Skin of body (tissue), 2 donors: ENCODE data around the gene KCNJ9. TPM values are rescaled to one million over a fixed set of nuclear protein-coding genes. Genes with fewer than 3 reads are reported as not detected.
"Not testable (repeated sequence)": the region's sequence is repeated elsewhere in the genome, so short reads cannot be mapped to it uniquely, and the experiment has no call there.

Experiments
- DNase-seq: peaks from one replicate; lab custom pipeline; 2025; lab: John Stamatoyannopoulos, UW
- total RNA-seq: library from RNA; depleted of rRNA; stranded (reverse); fragments of >200 nt; gene quantifications from one replicate; pipeline ENCODE4 v1.2.3, GENCODE V29; 2014

KCNJ9 gene
- total RNA-seq, 1 donor from 2014 or later = not detected

DNA sequence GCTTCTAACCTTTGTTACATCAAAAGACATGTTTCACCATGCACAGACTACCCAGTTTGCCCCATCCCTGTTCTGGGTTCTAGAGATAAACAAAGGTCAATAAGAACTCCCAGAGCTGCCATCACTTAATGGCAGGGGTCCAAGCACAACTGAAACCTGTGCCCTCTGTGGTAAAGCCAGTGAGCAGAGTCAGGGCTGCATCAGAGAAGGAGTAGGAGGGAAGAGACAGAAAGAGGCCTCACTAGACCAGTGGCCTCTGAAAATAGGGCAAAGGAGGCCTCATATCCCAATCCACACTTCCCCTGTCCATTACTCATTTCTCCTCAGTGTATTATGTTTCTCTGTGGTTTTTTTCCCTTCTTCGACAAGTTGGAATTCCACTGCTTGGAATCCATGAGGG lies 44.4 kb downstream of the KCNJ9 start:
- no peak for DNase-seq

DNA sequence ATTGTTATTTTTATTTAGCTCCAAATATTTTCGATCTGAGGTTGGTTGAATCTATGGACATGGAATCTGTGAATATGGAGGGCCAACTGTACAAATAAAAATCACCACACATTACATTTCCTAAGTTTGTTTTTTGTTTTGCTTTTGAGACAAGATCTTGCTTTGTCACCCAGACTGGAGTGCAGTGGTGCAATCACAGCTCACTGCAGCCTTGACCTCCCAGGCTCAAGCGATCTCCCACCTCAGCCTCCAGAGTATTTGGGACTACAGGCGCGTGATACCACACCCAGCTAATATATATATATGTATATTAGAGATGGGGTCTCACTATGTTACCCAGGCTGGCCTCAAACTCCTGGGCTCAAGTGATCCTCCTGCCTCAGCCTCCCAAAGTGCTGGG lies 45.0 kb downstream of the KCNJ9 start:
- DNase-seq = not testable (repeated sequence)

DNA sequence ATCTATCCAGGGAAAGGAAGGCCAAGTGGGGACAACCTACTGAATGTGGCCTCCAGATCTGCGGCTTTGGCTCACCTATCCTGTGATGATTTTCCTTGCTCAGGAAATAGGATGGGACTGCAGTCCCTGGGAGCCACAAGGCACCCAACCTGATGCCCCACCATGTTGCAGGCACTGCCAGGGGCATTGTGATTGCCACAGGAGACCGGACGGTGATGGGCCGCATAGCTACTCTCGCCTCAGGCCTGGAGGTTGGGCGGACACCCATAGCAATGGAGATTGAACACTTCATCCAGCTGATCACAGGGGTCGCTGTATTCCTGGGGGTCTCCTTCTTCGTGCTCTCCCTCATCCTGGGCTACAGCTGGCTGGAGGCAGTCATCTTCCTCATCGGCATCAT lies 46.0 kb downstream of the KCNJ9 start:
- no peak for DNase-seq

DNA sequence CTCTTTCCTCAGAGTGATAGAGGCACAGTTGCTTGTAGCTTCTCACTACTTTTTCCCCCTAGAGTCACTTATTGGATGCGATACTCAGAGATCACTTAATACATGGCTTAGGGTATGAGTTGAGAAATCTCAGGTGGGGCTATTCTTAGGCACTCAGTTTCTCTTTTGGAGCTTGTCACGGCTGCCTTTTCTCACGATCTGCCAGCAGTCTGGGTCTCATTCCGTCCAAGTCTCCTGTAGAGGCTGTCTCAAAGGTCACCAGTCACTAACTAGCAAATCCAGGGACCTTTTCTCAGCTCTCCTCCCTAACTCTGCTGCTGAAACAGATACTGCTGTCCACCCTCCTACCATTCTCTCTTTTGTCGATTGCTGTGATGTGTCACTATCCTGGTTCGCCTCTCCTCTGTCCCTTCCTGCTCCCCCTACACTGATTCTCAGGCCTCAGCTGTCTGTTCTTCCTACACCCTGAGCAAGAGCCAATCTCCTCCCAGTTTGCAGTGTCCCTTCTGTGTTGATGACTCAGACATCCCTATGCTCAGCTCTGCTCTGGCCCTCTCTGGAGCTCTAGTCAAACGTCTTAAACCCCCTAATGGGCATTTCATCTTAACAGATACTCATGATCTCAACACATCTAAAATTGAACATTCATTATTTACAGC lies 46.7 kb downstream of the KCNJ9 start:
- DNase-seq = no peak

DNA sequence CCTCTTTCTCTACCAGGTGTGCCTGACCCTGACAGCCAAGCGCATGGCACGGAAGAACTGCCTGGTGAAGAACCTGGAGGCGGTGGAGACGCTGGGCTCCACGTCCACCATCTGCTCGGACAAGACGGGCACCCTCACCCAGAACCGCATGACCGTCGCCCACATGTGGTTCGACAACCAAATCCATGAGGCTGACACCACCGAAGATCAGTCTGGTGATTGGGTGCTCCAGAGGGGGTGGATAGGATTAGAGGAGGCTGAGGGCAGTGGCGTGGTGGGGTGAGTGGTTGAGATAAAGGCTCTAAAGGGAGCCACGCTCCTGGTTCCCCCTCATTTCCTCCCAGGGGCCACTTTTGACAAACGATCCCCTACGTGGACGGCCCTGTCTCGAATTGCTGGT lies 47.3 kb downstream of the KCNJ9 start:
- no peak for DNase-seq

DNA sequence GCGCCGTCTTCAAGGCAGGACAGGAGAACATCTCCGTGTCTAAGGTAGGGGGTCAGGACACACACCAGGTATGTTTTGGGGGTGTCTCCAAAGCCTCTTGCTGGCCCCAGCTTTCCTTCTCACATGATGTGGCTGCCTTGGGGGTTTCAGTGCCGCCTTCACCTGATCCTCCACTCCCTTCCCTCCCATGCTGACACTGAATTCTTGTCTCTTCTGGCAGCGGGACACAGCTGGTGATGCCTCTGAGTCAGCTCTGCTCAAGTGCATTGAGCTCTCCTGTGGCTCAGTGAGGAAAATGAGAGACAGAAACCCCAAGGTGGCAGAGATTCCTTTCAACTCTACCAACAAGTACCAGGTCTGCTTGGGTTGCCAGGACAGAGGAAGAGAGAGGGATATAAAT lies 47.7 kb downstream of the KCNJ9 start:
- DNase-seq = no peak

DNA sequence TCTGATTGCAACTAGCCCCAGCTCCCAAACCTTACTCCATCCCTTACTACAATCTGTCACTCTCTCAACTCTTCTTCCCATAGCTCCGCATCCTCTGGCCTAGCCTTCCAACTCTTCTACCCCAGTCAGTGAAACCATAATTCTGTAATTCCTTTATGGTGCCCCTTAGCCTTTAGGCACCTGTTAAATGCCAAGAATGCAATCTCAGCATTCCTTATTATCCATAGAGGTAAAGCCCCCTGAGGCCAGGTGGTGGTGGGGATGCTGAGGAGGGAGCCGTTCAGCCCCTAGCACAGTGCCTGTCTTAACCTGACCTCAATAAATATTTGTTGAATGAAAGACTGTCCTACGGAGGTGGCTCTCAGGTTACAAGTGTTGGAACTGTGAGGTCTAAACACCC lies 48.2 kb downstream of the KCNJ9 start:
- DNase-seq = no peak

DNA sequence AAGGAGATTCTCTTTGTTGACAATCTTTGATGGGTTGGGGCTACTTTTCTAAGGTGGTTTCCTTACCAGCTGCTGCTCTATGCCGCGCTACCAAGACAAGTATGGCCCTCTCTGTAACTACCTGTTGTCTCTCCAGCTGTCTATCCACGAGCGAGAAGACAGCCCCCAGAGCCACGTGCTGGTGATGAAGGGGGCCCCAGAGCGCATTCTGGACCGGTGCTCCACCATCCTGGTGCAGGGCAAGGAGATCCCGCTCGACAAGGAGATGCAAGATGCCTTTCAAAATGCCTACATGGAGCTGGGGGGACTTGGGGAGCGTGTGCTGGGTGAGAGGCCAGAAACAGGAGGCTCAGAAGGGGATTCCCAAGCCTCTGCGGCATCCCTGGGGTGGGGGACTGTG lies 48.6 kb downstream of the KCNJ9 start:
- no peak for DNase-seq

DNA sequence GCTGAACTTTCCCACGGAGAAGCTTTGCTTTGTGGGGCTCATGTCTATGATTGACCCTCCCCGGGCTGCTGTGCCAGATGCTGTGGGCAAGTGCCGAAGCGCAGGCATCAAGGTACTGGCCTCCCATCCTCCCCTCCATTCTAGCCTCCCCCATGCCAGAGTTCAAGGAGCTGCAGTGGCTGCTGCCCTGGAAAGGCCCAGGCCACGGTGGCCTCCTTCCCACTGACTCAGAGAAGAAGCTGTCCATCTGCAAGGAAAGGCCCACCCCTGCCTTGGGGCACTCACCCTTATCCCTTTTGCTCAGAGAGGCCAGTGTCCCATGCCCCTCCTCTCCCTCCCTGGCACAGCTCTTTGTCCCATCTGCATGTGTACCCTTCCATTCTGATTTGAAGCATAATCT lies 49.1 kb downstream of the KCNJ9 start:
- no peak for DNase-seq

DNA sequence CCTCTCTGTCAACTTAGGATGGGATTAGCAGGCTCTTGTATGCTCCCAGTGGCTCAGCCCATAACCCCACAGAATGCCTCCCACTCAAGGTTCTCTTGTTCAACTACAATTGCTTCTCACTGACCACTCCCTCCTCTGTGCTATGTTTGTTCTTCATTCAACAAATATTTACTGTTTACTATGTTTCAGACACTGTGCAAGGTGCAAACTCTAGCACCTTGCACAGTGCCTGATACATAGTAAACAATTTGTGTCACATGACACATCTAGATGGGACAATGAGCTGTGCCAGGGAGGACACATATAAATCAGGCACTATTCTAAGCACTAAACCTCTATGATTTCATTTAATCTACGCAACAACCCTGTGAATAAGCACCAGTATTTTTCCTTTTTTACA lies 49.6 kb downstream of the KCNJ9 start:
- no peak for DNase-seq

DNA sequence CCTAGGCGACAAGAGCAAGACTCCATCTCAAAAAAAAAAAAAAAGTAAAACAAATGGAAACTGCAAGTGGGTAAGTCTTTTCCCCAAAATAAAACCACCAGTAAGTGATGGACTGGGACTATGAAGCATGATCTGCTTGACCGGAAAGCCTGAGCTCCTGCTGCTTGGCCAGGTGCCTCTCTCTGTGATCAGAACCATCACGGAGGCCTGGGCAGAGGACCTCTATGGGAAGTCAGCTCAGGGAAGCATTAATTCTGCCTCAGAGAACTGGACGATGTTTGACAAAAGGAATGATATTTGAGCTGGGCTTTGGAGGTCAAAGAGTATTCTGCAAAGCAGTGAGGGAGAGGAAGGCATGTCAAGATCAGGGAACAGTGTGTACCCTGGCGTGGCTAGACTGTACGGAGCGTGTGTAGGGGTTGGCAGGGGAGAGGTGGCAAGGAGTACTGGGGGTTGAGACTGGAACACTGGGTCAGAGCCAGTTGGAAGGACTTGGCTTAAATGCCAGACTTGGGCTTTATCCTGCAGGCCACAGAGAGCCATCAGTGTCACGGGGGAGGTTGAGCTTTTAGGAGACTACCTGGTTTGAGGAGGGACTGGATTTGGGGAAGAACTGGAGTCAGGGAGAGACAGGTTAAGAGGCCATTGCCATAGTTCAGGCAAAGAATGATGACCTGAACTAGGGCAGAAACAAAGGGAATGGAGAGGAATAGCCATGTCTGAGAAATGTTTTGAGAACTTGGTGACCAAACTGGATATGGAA lies 50.6 kb downstream of the KCNJ9 start:
- no peak for DNase-seq

DNA sequence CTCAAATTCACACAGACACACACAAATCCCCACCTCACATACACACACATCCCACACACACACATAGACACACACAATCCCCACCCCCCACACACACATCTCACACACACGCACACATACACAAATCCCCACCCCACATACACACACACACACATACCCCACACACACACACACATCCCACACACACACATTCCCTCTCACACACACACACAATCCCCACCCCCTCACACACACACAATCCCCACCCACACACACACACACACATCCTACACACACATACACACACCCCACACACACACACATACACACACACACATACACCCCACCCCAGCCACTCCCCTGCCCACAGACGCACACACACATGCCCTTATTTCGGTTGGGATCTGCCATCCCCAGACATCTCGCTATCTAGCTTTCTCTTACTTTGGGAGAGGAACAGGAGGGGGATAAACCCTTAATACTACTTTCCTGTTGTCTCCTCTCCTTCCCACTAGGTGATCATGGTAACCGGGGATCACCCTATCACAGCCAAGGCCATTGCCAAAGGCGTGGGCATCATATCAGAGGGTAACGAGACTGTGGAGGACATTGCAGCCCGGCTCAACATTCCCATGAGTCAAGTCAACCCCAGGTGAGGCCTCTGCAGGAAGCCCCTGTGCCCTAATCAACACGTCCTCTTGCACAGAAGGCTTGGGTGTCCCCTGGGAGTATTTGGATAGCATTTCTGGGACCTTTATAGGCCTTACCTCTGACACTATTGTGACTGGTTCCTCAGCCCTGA lies 52.8 kb downstream of the KCNJ9 start:
- DNase-seq = no peak

DNA sequence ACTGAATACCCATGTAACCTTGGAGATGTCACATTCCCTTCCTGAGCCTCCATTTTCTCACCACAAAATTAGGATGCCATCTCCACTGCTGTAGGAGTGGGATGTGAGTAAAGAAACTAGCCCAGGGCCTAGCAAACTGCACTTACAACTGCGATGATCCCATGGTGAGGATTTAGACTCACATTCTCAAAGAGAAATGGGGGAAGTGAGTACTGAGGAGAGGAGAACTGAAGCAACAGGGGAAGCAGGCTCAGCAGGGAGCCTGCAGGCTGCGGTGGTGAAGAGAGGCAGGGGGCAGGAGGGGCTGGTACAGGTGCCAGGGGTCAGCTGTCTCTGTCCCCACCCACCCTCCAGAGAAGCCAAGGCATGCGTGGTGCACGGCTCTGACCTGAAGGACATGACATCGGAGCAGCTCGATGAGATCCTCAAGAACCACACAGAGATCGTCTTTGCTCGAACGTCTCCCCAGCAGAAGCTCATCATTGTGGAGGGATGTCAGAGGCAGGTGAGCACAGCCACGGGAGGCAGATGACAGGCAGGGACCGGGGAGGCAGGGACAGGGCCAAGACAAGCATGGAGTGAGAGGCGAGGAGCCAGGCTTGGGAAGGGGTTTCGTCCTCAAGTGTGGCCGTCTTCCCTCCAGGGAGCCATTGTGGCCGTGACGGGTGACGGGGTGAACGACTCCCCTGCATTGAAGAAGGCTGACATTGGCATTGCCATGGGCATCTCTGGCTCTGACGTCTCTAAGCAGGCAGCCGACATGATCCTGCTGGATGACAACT lies 53.6 kb downstream of the KCNJ9 start:
- no peak for DNase-seq

DNA sequence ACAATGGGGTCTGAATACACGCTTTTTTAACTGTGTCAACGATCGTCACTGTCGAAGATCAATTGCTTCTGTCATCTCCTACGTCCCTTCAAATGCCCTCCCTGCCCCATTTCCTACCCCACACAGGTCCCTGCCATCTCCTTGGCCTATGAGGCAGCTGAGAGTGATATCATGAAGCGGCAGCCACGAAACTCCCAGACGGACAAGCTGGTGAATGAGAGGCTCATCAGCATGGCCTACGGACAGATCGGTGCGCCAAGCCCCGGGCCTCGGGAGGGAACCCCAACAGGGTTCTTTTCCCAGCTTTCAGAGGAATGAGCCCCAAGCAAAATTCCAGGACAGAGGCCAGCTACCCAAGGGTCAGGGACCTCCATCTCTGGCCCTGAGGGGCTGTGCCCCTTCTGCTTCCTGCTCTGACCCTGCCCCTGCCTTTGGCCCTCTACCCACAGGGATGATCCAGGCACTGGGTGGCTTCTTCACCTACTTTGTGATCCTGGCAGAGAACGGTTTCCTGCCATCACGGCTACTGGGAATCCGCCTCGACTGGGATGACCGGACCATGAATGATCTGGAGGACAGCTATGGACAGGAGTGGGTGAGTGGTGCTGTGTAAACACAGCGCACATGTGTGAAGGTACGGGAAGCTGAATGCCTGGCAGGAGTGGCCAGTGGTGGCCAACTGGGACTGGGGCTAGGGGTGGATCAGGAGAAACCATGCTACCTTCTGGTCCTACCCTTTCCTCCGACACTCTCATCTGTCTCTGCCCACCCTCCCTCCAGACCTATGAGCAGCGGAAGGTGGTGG lies 55.0 kb downstream of the KCNJ9 start:
- no peak for DNase-seq

DNA sequence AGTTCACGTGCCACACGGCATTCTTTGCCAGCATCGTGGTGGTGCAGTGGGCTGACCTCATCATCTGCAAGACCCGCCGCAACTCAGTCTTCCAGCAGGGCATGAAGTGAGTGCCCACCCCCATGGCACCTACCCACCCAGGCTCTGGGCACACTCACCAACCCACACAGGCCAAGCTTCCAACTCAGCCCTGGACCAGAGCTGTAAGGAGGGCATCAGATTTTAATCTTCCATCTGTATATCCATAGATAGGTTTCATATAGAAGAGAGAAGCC lies 55.5 kb downstream of the KCNJ9 start:
- no peak for DNase-seq

DNA sequence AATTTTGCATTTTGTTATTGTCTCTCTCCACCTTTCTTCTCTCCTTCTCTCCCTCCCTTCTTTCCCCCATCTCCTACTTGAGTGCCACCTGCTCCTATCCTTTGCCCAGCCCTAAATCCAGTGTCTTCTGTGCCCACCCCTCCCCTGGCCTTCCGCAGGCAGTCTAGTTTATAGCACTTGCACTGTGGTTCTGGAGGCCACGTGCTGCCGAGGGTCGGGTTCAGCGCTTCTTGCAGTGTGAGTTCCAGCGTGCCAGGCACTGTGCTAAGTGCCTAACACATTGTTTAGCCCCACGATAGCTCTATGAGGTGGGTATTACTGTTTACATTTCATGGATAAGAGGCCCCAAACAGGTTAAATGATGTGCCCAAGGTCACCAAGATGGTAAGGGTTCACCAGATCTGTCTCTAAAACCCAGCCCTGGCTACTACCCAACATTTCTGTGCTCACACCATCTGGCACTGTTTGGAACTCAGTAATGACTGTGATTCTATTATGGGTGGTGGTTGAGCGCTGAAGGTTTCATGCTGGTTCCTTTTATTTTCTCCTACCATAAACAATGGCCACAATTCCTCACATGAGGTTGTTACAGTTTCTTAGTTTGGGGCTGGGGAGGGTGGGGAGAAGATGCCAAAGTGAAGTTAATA lies 56.0 kb downstream of the KCNJ9 start:
- DNase-seq = no peak

DNA sequence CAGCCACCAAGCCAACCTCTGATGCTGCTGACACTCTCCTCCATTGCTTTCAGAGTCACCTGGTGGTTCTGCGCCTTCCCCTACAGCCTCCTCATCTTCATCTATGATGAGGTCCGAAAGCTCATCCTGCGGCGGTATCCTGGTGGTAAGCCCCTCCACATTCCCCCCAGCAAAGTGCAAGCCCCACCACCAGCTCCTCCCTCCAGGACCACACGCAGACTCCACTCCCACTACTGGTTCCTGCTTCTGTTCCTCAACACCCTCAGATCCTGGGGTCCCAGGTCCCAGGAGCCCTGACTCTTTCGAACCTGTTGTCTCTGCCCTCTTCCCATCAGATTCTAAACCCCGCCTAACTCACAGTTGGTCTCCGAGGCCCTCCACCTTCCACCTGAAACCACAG lies 58.5 kb downstream of the KCNJ9 start:
- no peak for DNase-seq
